Left lung (tissue), 10 donors: ENCODE measurements around the gene NOL9. TPM values are rescaled to one million over a fixed set of nuclear protein-coding genes. Genes with fewer than 3 reads are reported as not detected.

Source experiments
- ATAC-seq: fragments of 200-7000 bp; cut with Tn5 transposase; one replicate; pipeline ENCODE4 v1.9.1; 2020; ENCODE audit warnings: moderate library complexity
- DNase-seq, 4 donors: peaks; one replicate each; pipeline ENCODE4 v3.0.0-alpha.2; 2013 to 2020
- H3K27ac ChIP-seq, 2 donors: fragments of 200-600 bp; sonication (generic) in 1 of 2; one replicate each; pipeline versions ENCODE4 v1.5.0 to v1.8.0; 2020 to 2021
- H3K27me3 ChIP-seq, 2 donors: fragments of 200-600 bp; sonication (generic) in 1 of 2; one replicate each; pipeline versions ENCODE4 v1.5.0 to v1.8.0; 2020 to 2021
- H3K36me3 ChIP-seq, 2 donors: fragments of 200-600 bp; sonication (generic) in 1 of 2; one replicate each; pipeline versions ENCODE4 v1.5.0 to v1.8.0; 2020 to 2021
- H3K4me1 ChIP-seq, 2 donors: fragments of 200-600 bp; one replicate each; pipeline ENCODE4 v1.8.0; 2021
- H3K4me3 ChIP-seq, 2 donors: fragments of 200-600 bp; sonication (generic) in 1 of 2; one replicate each; pipeline versions ENCODE4 v1.5.0 to v1.8.0; 2020 to 2021; ENCODE audit warnings: mild to moderate bottlenecking in 1 of 2
- H3K9me3 ChIP-seq, 2 donors: fragments of 200-600 bp; sonication (generic) in 1 of 2; one replicate each; pipeline versions ENCODE4 v1.5.0 to v1.8.0; 2020 to 2021
- CTCF ChIP-seq, 2 donors: fragments of 200-600 bp; sonication (generic) in 1 of 2; IDR thresholded peaks; one replicate each; pipeline versions ENCODE4 v1.5.0 to v1.8.0; 2021; ENCODE audit warnings: antibody characterized with exemption in 2 of 2
- intact Hi-C, 2 donors: fragments of 100-400 bp; cut with DNase I; formaldehyde crosslinking; loops; one replicate each; pipeline versions ENCODE4 v1.11.2 to v1.14.2; 2022
- polyA plus RNA-seq, 6 donors: library from polyadenylated mRNA; unstranded; fragments of 120-200 nt; gene quantifications; one replicate each; pipeline ENCODE4 v1.2.1, GENCODE V29; 2013; ENCODE audit not compliant: insufficient read length in 6 of 6
- total RNA-seq, 2 donors: library from RNA; stranded (reverse); fragmentation: NEBNext Ultra II Directional; extraction: Animal tissue kit (Norgen Biotek cat#: 25700); gene quantifications; one replicate each; pipeline ENCODE4 v1.2.1, GENCODE V29; 2021
- donor health status: DM: no; HTN: yes; CAD: no.
- donor health status: DM: no; HTN: no; CAD: no.

The NOL9 gene
- total and polyA plus RNA-seq, 8 donors: 19.1 to 30.8 (median 24.8) TPM

DNA sequence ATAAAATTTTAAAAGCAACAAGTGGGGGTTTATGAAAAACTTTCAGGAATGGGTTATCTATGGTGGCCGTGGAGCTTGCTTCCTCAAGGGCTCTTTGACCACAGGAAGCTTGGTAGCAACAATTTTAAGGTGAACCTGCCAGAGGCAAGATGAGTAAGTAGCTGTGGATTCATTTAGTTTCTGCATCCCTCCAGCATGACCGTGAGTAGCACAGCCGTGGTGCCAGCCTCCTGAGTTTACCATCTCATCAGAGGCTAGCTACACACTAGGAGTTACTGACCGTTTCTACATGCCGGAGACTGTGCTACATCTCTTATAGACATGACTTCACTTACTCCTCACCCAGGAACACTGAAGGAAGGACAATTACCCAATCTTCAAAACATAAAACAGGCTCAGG, 32.8 kb downstream of the NOL9 start:
- no peak for ATAC-seq
- H3K4me3 ChIP-seq: no peak overlapping the region
- H3K27me3 ChIP-seq: no peaks in the 10 kb centered on the region
- peaks cover 0 to 11% of the 10 kb centered on the region in 2 donors for H3K4me1 ChIP-seq
- TF ChIP-seq CTCF (IDR thresholded peaks at IDR 0.05): no peak
- H3K9me3 ChIP-seq: no peaks in the 10 kb centered on the region
- DNase-seq: peak in 1 of 4 donors; percentile 4
- H3K27ac ChIP-seq: no peak overlapping the region
- peaks cover 0 to 26% of the 10 kb centered on the region in 2 donors for H3K36me3 ChIP-seq
- intact Hi-C loops: no loop called here

- no peak overlapping the region for H3K27ac ChIP-seq
- intact Hi-C loops: no loop called here
- H3K4me1 ChIP-seq: peaks cover 0 to 11% of the 10 kb centered on the region in 2 donors
- DNase-seq (peak; percentile 56 to 82 (median 57)), ATAC-seq (peak; percentile 80)
- H3K27me3 ChIP-seq: no peaks in the 10 kb centered on the region
- H3K4me3 ChIP-seq: no peak overlapping the region
- no peaks in the 10 kb centered on the region for H3K9me3 ChIP-seq
- TF ChIP-seq CTCF (IDR thresholded peaks at IDR 0.05): no peak
- H3K36me3 ChIP-seq: peaks cover 0 to 11% of the 10 kb centered on the region in 2 donors
Measured at GRCh38 chr1:6519935-6520671, 34.2 kb downstream of the NOL9 start.

DNA sequence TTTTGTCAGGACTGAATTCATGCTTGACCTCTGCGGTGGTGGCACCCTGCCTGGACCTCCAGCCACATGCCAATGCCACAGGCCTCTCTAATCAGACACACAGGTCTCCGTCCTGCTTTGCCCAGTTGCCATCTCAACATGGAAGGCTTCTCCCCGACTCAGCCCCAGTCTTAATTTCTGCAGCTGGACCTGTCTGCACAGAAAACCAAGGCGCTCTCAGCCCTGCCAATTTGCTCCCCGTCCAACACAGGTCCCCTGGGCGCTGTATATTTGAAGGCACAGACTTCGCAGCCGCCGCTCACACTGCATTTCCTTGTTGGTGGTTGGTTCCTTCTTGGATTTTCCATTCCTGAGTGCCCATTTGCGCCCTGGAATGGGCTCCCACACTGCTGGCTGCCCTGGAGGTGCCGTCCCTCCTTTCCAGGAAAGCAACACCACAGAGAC, 34.8 kb downstream of the NOL9 start:
- ATAC-seq (no peak), DNase-seq (peak in 1 of 4 donors; percentile 43)
- Histone ChIP-seq H3K27ac (no peak overlapping the region), H3K27me3 (no peaks in the 10 kb centered on the region), H3K36me3 (peaks cover 0 to 6% of the 10 kb centered on the region in 2 donors), H3K4me1 (peaks cover 0 to 11% of the 10 kb centered on the region in 2 donors), H3K9me3 (no peaks in the 10 kb centered on the region), H3K4me3 (no peak overlapping the region)
- no peak for TF ChIP-seq CTCF (IDR thresholded peaks at IDR 0.05)
- intact Hi-C loops: no loop called here

- ATAC-seq: no peak
Measured at GRCh38 chr1:6517435-6517851, 36.9 kb downstream of the NOL9 start.

More at GRCh38 chr1:6517435-6517851, 36.9 kb downstream of the NOL9 start:
- Histone ChIP-seq H3K36me3 (no peaks in the 10 kb centered on the region), H3K27ac (no peak overlapping the region), H3K27me3 (no peaks in the 10 kb centered on the region), H3K4me1 (peaks cover 0 to 11% of the 10 kb centered on the region in 2 donors), H3K9me3 (no peaks in the 10 kb centered on the region), H3K4me3 (no peak overlapping the region)
- TF ChIP-seq CTCF (IDR thresholded peaks at IDR 0.05): no peak
- intact Hi-C loops: no loop called here
- peak in 1 of 4 donors; percentile 39 for DNase-seq
